LNCaP clone FGC (cell line): ENCODE results near the gene AHNAK2.

Source experiments
- DNase-seq: peaks from one replicate; pipeline ENCODE4 v3.0.0-alpha.2; 2011; ENCODE audit warnings: low read depth
- H3K4me3 ChIP-seq: 2 replicates; pipeline ENCODE4 v1.5.1; 2011; ENCODE audit warnings: mild to moderate bottlenecking, low read depth, low read length, control low read depth
- CTCF ChIP-seq: IDR thresholded peaks from 2 replicates; pipeline ENCODE4 v1.5.1; 2012; ENCODE audit warnings: mild to moderate bottlenecking; ENCODE audit not compliant: control insufficient read depth, insufficient read depth; ENCODE audit errors: extremely low read depth

AHNAK2 gene

GRCh38 chr14:104974665-104975390, 3.3 kb downstream of the AHNAK2 start:
- TF ChIP-seq CTCF = no peak
- DNase-seq = no peak
- no peak overlapping the region for H3K4me3 ChIP-seq

GRCh38 chr14:104974146-104974541, 4.0 kb downstream of the AHNAK2 start:
- H3K4me3 ChIP-seq = no peak overlapping the region
- no peak for DNase-seq
- no peak for TF ChIP-seq CTCF

- DNase-seq = no peak
- no peak overlapping the region for H3K4me3 ChIP-seq
- TF ChIP-seq CTCF = no peak
Measured at GRCh38 chr14:104973385-104974145, 4.6 kb downstream of the AHNAK2 start.

GRCh38 chr14:104973135-104973384, 5.1 kb downstream of the AHNAK2 start:
- DNase-seq = no peak
- no peak for TF ChIP-seq CTCF
- H3K4me3 ChIP-seq = no peak overlapping the region

GRCh38 chr14:104972301-104973134, 5.7 kb downstream of the AHNAK2 start:
- no peak overlapping the region for H3K4me3 ChIP-seq
- DNase-seq = peak; percentile 57
- no peak for TF ChIP-seq CTCF

GRCh38 chr14:104971447-104972240, 6.5 kb downstream of the AHNAK2 start:
- no peak overlapping the region for H3K4me3 ChIP-seq
- DNase-seq = no peak
- TF ChIP-seq CTCF = no peak
